Cortex of kidney (tissue), 1 donor: ENCODE results near the gene INHA.

ENCODE experiments used
- DNase-seq: peaks from one replicate; lab custom pipeline; 2025; lab: John Stamatoyannopoulos, UW

Gene INHA

GRCh38 chr2:219540784-219541504 is 31.2 kb upstream of the INHA start:
- DNase-seq: no peak

- DNase-seq: peak; percentile 56
Observed at GRCh38 chr2:219541611-219542180, 30.4 kb upstream of the INHA start.

- DNase-seq: peak; percentile 49
Observed at GRCh38 chr2:219542931-219543595, 29.0 kb upstream of the INHA start.

- peak; percentile 79 for DNase-seq
Observed at GRCh38 chr2:219543596-219544358, 28.3 kb upstream of the INHA start, which contains the start of the genes CHPF and TMEM198. CHPF (minus strand) TSS chr2:219543809; CDS start chr2:219543538, 271 bp downstream. TMEM198 (plus strand) TSS chr2:219544028; CDS start chr2:219544728, 700 bp downstream.

- no peak for DNase-seq
Observed at GRCh38 chr2:219544567-219544966, 27.5 kb upstream of the INHA start.

- no peak for DNase-seq
Observed at GRCh38 chr2:219545295-219545942, 26.7 kb upstream of the INHA start.

GRCh38 chr2:219545943-219546352 is 26.2 kb upstream of the INHA start:
- DNase-seq: no peak

- no peak for DNase-seq
Observed at GRCh38 chr2:219547621-219548020, 24.5 kb upstream of the INHA start.

GRCh38 chr2:219548990-219549389 is 23.1 kb upstream of the INHA start:
- DNase-seq: no peak

- DNase-seq: no peak
Observed at GRCh38 chr2:219549619-219550018, 22.5 kb upstream of the INHA start.

GRCh38 chr2:219551441-219552381 is 20.4 kb upstream of the INHA start:
- no peak for DNase-seq

- no peak for DNase-seq
Observed at GRCh38 chr2:219552382-219553167, 19.5 kb upstream of the INHA start.

GRCh38 chr2:219553168-219553417 is 19.0 kb upstream of the INHA start:
- DNase-seq: no peak

GRCh38 chr2:219553463-219553963 is 18.6 kb upstream of the INHA start:
- no peak for DNase-seq

- no peak for DNase-seq
Observed at GRCh38 chr2:219554350-219554749, 17.8 kb upstream of the INHA start.

- no peak for DNase-seq
Observed at GRCh38 chr2:219555956-219556355, 16.2 kb upstream of the INHA start.

- DNase-seq: no peak
Observed at GRCh38 chr2:219556413-219556812, 15.7 kb upstream of the INHA start.

GRCh38 chr2:219557320-219557719 is 14.8 kb upstream of the INHA start:
- DNase-seq: no peak

GRCh38 chr2:219557791-219558785 is 14.0 kb upstream of the INHA start:
- no peak for DNase-seq
